Astrocyte (in vitro differentiated cells and primary cell): ENCODE measurements around the gene PGBD4.

ENCODE experiments used
- EZH2 ChIP-seq: IDR thresholded peaks from 2 replicates; pipeline ENCODE4 v1.6.1; 2012; ENCODE audit warnings: mild to moderate bottlenecking, low read length, inconsistent platforms; ENCODE audit not compliant: insufficient read depth
- TF ChIP-seq, protein P1 (sequence below): IDR thresholded peaks from 2 replicates; pipeline ENCODE4 v1.5.1; 2011; ENCODE audit warnings: low read depth, mild to moderate bottlenecking, inconsistent platforms, low read length, moderate library complexity; ENCODE audit not compliant: insufficient read depth

DNA sequence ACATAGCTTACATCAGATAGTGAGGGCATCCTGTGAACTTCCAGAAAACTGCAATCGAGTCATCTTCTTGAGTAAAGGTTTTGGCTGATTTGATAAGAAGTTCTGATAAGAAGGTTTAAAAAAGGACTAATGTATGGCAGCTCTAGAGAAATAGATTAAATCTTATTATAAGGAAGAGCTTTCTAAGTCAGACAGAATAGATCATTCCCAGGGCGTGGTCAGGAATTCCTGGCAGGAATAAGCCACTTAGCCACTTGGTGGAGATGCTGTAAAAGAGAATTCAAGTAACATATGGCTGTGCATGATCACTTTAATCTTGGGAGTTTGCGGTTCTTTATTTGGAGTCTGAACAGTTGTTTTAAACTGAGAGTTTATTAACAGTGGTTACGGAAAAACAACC, 17.4 kb downstream of the PGBD4 start:
- TF ChIP-seq EZH2 = no peak
- TF ChIP-seq, protein P1, sequence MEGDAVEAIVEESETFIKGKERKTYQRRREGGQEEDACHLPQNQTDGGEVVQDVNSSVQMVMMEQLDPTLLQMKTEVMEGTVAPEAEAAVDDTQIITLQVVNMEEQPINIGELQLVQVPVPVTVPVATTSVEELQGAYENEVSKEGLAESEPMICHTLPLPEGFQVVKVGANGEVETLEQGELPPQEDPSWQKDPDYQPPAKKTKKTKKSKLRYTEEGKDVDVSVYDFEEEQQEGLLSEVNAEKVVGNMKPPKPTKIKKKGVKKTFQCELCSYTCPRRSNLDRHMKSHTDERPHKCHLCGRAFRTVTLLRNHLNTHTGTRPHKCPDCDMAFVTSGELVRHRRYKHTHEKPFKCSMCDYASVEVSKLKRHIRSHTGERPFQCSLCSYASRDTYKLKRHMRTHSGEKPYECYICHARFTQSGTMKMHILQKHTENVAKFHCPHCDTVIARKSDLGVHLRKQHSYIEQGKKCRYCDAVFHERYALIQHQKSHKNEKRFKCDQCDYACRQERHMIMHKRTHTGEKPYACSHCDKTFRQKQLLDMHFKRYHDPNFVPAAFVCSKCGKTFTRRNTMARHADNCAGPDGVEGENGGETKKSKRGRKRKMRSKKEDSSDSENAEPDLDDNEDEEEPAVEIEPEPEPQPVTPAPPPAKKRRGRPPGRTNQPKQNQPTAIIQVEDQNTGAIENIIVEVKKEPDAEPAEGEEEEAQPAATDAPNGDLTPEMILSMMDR = no peak
